Umbilical cord (tissue), 2 donors: Measurements from ENCODE around the gene GNS. TPM values are rescaled to one million over a fixed set of nuclear protein-coding genes. Genes with fewer than 3 reads are reported as not detected.

Experiments
- DNase-seq: peaks from one replicate; pipeline ENCODE4 v3.0.0-alpha.2; 2015; ENCODE audit warnings: low spot score
- total RNA-seq: library from RNA; depleted of rRNA; stranded (reverse); fragments of >200 nt; gene quantifications from one replicate; pipeline ENCODE4 v1.2.3, GENCODE V29; 2014; ENCODE audit warnings: low replicate concordance; ENCODE audit not compliant: insufficient read depth

The GNS gene
- 117 TPM for total RNA-seq

DNA sequence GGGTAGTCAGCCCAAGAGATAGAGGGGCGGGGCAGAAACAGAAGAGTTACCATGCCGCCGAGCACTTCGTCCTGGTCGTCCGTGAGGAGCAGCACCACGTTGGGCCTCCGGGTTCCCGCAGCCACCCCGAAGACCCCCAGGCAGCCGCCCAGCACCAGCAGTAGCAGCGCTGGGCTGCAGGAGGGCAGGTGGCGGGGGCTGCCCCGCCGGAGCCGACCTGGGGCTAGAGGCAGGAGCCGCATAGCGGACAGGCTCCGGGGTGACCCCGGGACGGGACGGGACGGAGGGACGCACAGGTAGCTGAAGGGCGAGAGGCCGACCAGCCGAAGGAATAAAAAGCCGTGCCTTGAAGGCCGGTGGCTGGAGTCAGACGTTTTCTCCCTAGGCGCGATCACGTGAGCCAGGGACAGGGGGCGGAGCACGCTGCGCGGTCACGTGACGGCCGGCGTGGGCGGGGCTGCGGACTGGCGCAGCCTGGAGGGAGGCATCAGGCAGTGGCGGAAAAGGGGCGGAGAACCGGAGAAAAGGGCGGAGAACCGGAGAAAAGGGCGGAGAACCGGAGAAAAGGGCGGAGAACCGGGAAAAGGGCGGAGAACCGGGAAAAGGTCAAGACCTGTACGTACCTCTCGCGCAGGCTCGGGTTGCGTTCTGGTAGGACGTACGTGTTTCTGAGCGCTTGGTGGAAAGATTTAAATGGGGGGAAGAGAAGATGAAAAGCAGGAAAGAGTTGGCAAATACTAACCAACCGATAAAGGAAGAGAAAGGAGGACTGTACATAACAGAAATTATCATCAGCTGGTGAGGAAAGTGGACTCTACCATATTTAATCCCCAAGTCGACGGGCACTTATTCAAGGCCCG is at the start of gene GNS:
Gene GNS (minus strand): TSS at position 372 of the 860 bp plus-strand sequence. CDS start 130 bp downstream, at position 242.
- DNase-seq: peak; percentile 97

DNA sequence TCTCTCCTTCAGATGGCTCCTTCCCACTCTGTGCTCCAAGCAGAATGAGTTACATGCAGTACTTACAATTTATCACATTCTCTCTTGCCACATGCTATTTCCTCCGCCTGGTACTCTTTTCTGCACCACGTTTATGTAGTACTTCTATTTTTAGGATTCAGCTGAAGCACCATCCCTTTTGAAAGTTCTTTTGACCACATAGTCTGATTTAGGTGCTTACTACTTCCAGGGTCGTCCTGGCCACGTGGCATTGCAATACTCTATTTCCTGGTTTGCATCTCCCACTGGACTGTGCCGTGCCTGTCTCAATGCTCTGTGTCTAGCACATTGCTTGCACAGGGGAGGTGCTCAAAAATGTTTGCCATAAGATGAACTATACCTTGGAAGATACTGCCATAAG is 48.9 kb upstream of the GNS start:
- DNase-seq: no peak

DNA sequence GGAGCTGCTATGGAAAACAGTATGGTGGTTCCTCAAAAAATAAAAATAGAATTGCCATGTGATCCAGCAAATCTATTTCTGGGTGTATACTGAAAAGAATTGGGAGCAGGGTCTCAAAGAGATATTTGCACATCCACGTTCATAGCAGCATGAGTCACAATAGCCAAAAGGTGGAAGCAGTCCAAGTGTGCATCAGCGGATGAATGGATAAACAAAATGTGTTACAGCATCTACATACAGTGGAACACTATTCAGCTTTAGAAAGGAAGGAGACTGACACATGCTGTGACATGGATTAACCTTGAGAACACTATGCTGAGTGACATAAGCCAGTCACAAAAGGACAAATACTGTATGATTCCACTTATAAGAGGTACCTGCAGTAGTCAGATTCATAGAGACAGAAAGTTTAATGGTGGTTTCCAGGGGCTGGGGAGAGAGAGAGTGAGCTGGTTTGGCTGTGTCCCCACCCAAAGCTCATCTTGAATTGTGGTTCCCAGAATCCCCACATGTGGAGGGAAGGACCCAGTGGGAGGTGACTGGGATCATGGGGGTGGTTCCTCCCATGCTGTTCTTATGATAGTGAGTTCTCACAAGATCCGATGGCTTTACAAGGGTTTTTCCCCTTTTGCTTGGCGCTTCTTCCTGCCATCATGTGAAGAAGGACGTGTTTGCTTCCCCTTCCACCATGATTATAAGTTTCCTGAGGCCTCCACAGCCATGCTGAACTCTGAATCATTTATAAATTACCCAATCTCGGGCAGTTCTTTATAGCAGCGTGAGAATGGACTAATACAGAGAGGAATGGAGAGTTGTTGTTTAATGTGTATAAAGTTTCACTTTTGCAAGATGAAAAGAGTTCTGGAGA is 47.6 kb upstream of the GNS start:
- DNase-seq: no peak

- no peak for DNase-seq
Observed at GRCh38 chr12:64806173-64806572, 47.0 kb upstream of the GNS start.

DNA sequence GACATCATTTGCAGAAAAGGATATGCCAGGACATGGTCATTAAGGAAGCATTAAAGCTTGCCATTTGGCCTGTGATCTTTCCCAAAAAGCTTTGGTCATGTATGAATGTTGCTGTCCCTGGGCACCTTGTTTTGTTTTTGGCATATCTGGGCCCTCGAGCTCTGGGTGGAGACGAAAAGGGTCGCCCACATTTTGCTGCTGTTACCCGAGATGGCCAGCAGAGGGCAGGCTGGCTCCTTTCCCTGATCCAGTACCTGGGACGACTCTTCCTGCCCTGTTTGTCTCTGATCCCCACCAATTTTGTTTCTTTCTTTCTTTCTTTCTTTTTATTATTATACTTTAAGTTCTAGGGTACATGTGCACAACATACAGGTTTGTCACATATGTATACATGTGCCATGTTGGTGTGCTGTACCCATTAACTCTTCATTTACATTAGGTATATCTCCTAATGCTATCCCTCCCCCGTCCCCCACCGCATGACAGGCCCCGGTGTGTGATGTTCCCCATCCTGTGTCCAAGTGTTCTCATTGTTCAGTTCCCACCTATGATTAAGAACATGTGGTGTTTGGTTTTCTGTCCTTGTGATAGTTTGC is 43.1 kb upstream of the GNS start:
- DNase-seq: peak; percentile 19

DNA sequence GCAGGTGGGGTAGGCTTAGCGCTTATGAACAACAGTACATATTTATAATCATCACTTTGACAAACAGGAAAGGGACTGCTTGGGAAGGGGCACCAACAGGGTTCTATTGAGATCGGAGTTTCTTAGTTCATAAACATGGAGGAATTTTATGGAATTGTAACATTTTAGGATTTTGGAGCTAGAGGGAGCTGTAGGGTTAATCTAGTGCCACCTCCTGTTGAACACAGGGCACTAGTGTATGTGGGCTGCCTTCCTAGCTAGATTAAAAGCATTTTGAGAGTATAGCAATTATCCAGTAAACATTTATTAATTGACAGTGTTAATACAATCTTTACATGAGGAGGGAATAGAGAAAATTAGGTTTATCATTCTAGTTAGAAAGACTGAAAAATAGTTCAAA is 42.2 kb upstream of the GNS start:
- no peak for DNase-seq

GRCh38 chr12:64800640-64801039 is 41.4 kb upstream of the GNS start:
- DNase-seq: no peak

- no peak for DNase-seq
Observed at GRCh38 chr12:64798165-64798564, 39.0 kb upstream of the GNS start.

DNA sequence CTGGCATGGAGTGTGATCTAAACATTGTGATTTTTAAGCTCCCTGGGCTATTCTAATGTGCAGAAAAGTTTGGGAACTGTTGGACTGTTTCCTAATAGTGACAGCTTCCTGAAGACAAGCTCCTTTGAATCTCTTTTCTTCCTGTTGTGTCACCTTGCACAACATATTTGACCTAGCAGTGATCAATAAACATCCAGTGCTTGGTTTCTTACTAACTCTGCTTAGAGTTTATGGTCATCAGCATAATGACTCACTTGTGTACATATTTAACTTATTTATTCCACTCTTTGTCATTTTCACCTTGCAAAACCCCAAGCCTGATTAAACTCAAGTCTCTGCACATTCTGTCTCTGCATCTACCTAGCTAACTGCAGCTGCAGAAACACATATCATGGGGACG is 38.0 kb upstream of the GNS start:
- no peak for DNase-seq

DNA sequence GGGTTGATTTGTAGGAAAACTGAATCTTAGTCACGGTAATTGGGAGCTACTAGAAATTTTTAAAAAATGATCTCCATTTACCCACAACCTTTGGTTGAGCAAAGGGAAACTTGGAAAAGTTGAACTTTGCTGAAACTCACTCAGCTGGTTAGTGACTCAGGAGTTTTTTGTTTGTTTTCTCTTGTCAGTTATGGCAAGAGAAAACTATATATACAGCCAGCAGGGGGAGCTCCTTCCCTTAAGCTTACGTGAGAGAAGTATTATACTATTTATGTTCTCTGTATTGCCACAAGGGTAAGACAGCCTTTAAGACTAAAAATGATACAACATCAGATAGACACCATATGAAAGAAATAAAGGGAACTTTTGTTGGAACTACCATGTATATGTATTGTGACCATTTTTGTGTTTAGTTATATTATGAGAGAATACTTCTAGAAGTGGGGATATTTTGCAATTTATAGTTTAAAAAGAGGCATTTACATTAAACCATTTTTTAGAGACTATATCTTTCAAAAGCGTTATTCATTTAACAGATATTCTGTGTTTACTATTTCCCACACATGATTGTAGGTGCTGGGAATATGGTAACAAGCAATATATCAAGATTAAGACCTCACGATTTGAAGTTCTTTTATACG is 37.1 kb upstream of the GNS start:
- peak; percentile 86 for DNase-seq

DNA sequence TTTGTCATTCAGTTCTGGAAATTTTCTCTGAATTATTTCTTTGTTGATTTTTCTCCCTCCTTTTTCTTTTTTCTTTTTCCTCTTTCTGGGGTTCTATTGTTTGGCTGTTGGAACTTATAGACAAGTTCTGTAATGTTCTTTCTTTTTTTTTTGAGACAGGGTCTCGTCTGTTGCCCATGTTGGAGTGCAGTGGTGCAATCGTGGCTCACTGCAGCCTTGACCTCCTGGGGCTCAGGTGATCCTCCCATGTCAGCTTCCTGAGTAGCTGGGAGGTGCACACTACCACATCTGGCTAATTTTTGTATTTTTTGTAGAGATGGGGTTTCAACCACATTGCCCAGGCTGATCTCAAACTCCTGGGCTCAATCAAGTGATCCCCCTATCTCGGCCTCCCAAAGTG is 35.1 kb upstream of the GNS start:
- DNase-seq: no peak

DNA sequence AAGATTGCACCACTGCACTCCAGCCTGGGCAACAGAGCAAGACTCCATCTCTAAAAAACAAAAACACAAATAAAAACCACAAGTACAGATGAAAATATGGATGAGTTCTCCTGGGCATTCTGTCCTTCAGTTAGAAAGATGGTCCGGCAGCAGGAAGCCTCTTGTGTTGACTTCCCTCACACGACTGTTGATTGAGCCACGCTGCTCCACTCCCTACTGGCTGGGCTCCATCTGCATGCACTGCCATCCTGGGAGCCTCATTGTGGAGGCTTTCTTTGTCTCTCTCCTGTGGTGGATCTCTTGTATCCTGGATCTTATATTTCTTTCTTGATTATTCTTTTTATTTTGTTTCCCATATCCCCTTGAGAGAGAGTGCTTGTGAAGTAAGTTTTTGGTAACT is 34.4 kb upstream of the GNS start:
- DNase-seq: no peak

GRCh38 chr12:64792128-64792527 is 32.9 kb upstream of the GNS start:
- no peak for DNase-seq

DNA sequence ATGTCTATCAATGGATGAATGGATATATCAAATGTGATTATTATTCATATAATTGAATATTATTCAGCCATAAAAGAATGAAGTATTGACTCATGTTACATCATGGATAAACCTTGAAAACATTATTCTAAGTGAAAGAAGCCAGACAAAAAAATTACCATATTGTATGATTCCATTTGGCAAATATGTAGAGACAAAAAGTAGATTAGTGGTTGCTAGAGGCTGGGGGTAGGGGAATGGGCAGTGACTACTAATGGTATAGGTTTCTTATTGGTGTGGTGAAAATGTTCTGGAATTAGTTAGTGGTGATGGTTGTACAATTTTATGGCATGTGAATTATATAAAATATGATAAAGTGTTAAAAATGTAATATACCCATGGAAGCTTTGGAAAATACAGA is 31.8 kb upstream of the GNS start:
- no peak for DNase-seq

DNA sequence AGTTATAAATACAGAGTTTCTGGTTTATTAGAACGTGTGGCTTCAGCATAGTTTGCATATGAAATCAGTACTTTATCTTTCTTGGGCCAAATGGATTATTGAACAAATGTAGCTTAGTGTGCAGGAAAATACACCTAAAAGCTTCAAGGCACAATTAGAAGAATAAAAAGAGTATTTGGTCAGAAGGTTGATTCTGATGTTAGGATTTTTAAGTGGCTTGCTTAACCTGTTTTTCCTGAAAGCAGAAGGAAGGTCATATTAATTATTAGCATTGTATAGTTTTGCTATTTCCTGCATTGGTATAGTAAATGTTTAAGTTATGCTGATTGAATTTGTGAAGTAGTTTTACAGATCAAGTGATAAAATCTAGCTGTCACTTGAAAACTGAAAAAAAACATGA is 31.0 kb upstream of the GNS start:
- no peak for DNase-seq

DNA sequence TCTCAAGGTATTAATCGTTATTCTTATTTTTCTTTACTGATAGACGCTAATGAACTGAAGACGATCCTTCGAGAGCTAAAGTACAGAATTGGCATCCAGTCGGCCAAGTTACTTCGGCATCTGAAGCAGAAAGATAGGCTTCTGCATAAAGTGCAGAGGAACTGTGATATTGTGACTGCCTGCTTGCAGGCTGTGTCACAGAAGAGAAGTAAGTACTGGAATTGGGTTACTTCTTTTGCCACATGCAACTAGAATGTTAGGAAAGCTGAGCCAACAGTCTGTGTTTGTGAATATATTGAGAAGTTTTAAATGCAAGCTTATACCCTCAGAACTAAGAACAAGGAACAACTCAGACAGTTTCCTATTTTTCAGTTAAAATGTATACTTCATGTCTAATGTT is 26.6 kb upstream of the GNS start:
- no peak for DNase-seq

DNA sequence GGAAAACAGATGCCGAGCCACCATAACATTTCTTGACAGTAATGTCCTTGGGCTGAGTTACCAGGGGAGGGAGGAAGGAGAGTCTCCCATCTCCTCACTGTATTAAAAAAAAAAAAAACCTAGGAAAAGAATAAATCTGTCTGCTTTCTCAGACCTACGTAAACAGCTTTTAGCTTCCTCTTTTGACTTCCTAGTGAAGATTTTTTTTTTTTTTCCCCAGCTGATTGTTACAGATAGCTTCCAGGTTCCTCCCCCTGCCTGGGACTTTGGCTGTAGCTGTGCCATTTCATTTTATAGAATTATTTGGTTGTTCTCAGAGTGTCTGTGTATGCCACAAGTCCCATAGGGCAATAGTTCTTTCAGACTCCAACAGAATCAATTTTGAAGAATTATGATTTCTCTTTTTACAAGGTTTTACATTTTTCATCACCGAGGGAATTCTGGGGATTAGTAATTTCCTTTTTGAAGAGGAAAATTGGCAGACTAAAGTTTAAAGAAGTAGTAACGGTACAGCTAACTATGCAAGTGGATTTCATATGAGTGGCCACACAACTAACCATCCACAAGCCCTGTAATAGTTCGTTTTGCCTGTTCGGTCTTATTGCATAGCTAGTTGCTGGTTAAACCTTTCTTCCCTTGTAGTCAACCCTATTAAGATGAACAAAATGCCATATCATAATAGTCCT is 23.1 kb upstream of the GNS start:
- peak; percentile 9 for DNase-seq

GRCh38 chr12:64781280-64782190 is 22.3 kb upstream of the GNS start:
- no peak for DNase-seq

DNA sequence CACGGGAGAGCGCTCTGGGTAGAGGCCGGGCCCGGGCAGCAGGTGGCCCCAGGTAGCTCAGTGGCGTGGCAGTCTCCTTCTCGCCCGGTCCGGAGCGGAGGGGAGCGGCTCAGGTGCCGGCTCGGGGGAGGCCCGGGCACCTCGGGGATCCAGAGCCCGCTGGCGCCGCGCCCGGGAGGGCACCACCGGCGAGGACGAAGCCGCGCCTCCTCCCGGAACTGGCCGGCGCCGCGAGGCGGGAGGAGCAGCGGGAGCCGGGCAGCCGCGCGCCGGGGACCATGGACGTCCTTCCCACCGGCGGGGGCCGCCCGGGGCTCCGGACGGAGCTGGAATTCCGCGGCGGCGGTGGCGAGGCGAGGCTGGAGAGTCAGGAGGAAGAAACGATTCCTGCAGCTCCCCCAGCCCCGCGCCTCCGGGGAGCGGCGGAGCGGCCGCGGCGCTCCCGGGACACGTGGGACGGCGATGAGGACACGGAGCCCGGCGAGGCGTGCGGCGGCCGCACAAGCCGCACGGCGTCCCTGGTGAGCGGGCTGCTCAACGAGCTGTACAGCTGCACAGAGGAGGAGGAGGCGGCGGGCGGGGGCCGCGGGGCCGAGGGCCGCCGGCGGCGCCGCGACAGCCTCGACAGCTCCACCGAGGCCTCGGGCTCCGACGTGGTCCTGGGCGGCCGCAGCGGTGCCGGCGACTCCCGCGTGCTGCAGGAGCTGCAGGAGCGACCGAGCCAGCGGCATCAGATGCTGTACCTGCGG is 21.5 kb upstream of the GNS start:
- DNase-seq: peak; percentile 11
